Endothelial cell of hepatic sinusoid (primary cell): Measurements from ENCODE around the gene FZR1.

Source experiments
- in situ Hi-C: cut with HindIII; loops from 2 replicates; pipeline ENCODE4 v1.10.0; 2017; ENCODE audit warnings: low sequenced_read_pairs

Gene FZR1

GRCh38 chr19:3543150-3544057, 37.3 kb downstream of the FZR1 start:
- in situ Hi-C loops: no loop called here

GRCh38 chr19:3544058-3544376, 37.9 kb downstream of the FZR1 start:
- in situ Hi-C loops: no loop called here

GRCh38 chr19:3544742-3545668, 38.9 kb downstream of the FZR1 start:
- in situ Hi-C loops: no loop called here

- in situ Hi-C loops: no loop called here
Observed at GRCh38 chr19:3545669-3546034, 39.5 kb downstream of the FZR1 start.

GRCh38 chr19:3546119-3546518, 40.0 kb downstream of the FZR1 start:
- in situ Hi-C loops: no loop called here

- in situ Hi-C loops: no loop called here
Observed at GRCh38 chr19:3547301-3547731, 41.2 kb downstream of the FZR1 start.

- in situ Hi-C loops: no loop called here
Observed at GRCh38 chr19:3547767-3548282, 41.7 kb downstream of the FZR1 start.

- in situ Hi-C loops: no loop called here
Observed at GRCh38 chr19:3548606-3549005, 42.5 kb downstream of the FZR1 start.

GRCh38 chr19:3549816-3550215, 43.7 kb downstream of the FZR1 start:
- in situ Hi-C loops: no loop called here

- in situ Hi-C loops: no loop called here
Observed at GRCh38 chr19:3550947-3551791, 45.1 kb downstream of the FZR1 start.

- in situ Hi-C loops: no loop called here
Observed at GRCh38 chr19:3551792-3552095, 45.6 kb downstream of the FZR1 start.

GRCh38 chr19:3554254-3555083, 48.4 kb downstream of the FZR1 start:
- in situ Hi-C loops: no loop called here

- in situ Hi-C loops: no loop called here
Observed at GRCh38 chr19:3555653-3556422, 49.7 kb downstream of the FZR1 start.

- in situ Hi-C loops: no loop called here
Observed at GRCh38 chr19:3556423-3556977, 50.4 kb downstream of the FZR1 start.

GRCh38 chr19:3556978-3557460, 50.9 kb downstream of the FZR1 start:
- in situ Hi-C loops: no loop called here

GRCh38 chr19:3557461-3558248, 51.5 kb downstream of the FZR1 start, which contains the start of gene MFSD12:
Gene MFSD12 (minus strand): TSS chr19:3557586. CDS start chr19:3557403, 183 bp downstream.
- in situ Hi-C loops: no loop called here

- in situ Hi-C loops: loop anchor here (10.0 kb wide), 1 partner anchor 259 kb away; no protein-coding TSS in a partner anchor
Observed at GRCh38 chr19:3563709-3564524, 57.8 kb downstream of the FZR1 start.
